PC-9 (cell line): ENCODE measurements around the gene GUCY1A2.

Experiments used
- CTCF ChIP-seq: fragments of 200-600 bp; sonication (generic); conservative IDR thresholded peaks from 2 replicates; pipeline ENCODE4 v1.6.1; 2017; ENCODE audit warnings: mixed run types, antibody characterized with exemption, mild to moderate bottlenecking, moderate library complexity
- EZH2 ChIP-seq: fragments of 200-600 bp; sonication (generic); IDR thresholded peaks from 2 replicates; pipeline ENCODE4 v1.8.0; 2017; ENCODE audit warnings: antibody characterized with exemption, low read depth

GRCh38 chr11:106834567-106834966, 183.7 kb downstream of the GUCY1A2 start:
- TF ChIP-seq CTCF (no peak), EZH2 (no peak)
